Uterine smooth muscle cell (primary cell): Measurements from ENCODE around the gene SUPT16H. TPM values are rescaled to one million over a fixed set of nuclear protein-coding genes. Genes with fewer than 3 reads are reported as not detected.

Experiments
- total RNA-seq: library from RNA; depleted of rRNA; stranded (reverse); fragments of >200 nt; gene quantifications from 2 replicates; pipeline ENCODE4 v1.2.3, GENCODE V29; 2014

SUPT16H gene
- 90.4 and 129 TPM in 2 replicates for total RNA-seq

GRCh38 chr14:21383848-21384493 lies at the start of gene SUPT16H:
Gene SUPT16H, minus strand, starts transcription at chr14:21384019. Its CDS starts 92 bp downstream, at chr14:21383927.

Other genes with a start within 250 kb of the SUPT16H start
- gene OR5AU1, start 228.0 kb downstream of the SUPT16H start, total RNA-seq: not detected in 2 replicates
- gene HNRNPC, start 114.6 kb downstream of the SUPT16H start, total RNA-seq: 676 and 818 TPM in 2 replicates
- under 0.01 TPM in 1 of 2 replicates, not detected in the other for gene RPGRIP1, start 103.9 kb downstream of the SUPT16H start, total RNA-seq
- gene CHD8, start 72.1 kb upstream of the SUPT16H start, total RNA-seq: 51.9 and 57.3 TPM in 2 replicates
- gene RAB2B, start 92.9 kb upstream of the SUPT16H start, total RNA-seq: 22.0 and 23.4 TPM in 2 replicates
- 22.7 and 34.0 TPM in 2 replicates for gene TOX4, start 93.2 kb upstream of the SUPT16H start, total RNA-seq
- 81.9 and 87.9 TPM in 2 replicates for gene METTL3, start 127.3 kb upstream of the SUPT16H start, total RNA-seq
- gene SALL2, start 142.3 kb upstream of the SUPT16H start, total RNA-seq: 2.5 and 3.2 TPM in 2 replicates
- gene OR10G3, start 196.1 kb upstream of the SUPT16H start, total RNA-seq: not detected in 2 replicates